Activated CD4-positive, alpha-beta T cell treated with anti-CD3 and anti-CD28 coated beads, Interleukin-2, amount 10 ng/mL, durations not matched to agents 24 days and 14 days (primary cell): ENCODE data around the gene FANCI. TPM values are rescaled to one million over a fixed set of nuclear protein-coding genes. Genes with fewer than 3 reads are reported as not detected.

Experiments used
- DNase-seq: peaks from one replicate; pipeline ENCODE4 v3.0.0; 2022
- H3K27ac Mint-ChIP-seq: one replicate; pipeline ENCODE4 v1.8.0; 2022; ENCODE audit warnings: mild to moderate bottlenecking, mixed read lengths
- H3K27me3 Mint-ChIP-seq: one replicate; pipeline ENCODE4 v1.8.0; 2022; ENCODE audit warnings: mixed read lengths
- H3K36me3 Mint-ChIP-seq: one replicate; pipeline ENCODE4 v1.8.0; 2022; ENCODE audit warnings: low read depth, mild to moderate bottlenecking, mixed read lengths
- H3K4me1 Mint-ChIP-seq: one replicate; pipeline ENCODE4 v1.8.0; 2021; ENCODE audit warnings: mixed read lengths
- H3K4me3 Mint-ChIP-seq: one replicate; pipeline ENCODE4 v1.8.0; 2022; ENCODE audit warnings: mild to moderate bottlenecking, moderate library complexity, mixed read lengths
- H3K9me3 Mint-ChIP-seq: one replicate; pipeline ENCODE4 v1.8.0; 2021; ENCODE audit warnings: mixed read lengths
- intact Hi-C: fragments of 100-400 bp; cut with micrococcal nuclease; formaldehyde crosslinking; loops from one replicate; pipeline ENCODE4 v1.15.1; 2023
- total RNA-seq: library from RNA; stranded (reverse); gene quantifications from 2 replicates; pipeline ENCODE4 v1.2.3, GENCODE V29; 2022

FANCI gene
- total RNA-seq, 1 donor from 2014 or later = 210 TPM

DNA sequence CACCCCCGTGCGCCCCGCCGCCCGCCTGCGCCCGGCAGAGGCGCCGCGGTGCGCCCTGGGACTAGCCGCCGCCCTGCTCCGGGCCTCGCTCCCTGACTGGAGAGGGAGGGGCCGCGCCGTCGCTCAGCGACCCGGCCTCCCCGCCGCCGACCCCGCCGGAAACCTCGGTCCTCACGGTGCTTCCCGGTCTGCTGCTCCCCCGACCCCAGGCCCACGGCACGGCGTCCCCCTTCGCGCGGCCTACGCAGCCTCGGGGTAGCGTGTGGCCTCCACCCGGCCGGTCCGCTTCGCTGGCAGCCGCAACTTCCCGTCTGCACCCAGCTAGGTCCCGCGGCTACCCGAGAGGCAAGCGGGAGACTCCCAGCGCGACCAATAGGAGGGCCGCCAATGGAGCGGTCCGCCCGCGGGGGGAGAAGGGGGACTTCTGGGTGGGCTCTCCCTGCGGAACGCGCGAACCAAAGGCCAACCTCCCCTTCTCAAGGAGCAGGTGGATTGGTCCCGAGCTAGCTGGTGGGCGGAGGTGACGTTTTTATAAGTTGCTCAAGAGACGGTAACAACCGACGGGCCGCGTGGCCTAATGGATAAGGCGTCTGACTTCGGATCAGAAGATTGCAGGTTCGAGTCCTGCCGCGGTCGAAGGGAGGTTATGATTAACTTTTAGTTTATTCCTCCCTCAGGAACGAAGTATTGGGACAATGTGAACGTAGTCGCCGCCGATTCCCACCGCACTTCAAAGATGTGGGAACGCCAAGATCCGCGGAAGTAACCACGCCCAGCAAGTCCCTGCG, 90.9 kb downstream of the FANCI start, which contains the start of gene POLG:
Gene POLG (minus strand): TSS at position 315 of the 788 bp plus-strand sequence. CDS start 1,070 bp downstream, outside the sequence.
- peak; percentile 100 for DNase-seq
- peak within 1 kb of the TSS; percentile 87 for H3K4me3 Mint-ChIP-seq
- peak within 1 kb of the TSS; percentile 95 for H3K27ac Mint-ChIP-seq
- peaks cover 9% of the 10 kb centered on the region for H3K27me3 Mint-ChIP-seq
- peaks cover 3% of the 10 kb centered on the region for H3K9me3 Mint-ChIP-seq
- H3K4me1 Mint-ChIP-seq = peaks cover 50% of the 10 kb centered on the region
- peaks cover 42% of the 10 kb centered on the region for H3K36me3 Mint-ChIP-seq
- intact Hi-C loops = loop anchor here (1.0 to 10.0 kb wide), 6 partner anchors 91 to 1600 kb away; partner anchors contain the start of genes ABHD2, FANCI, HAPLN3 and HDDC3

GRCh38 chr15:89335298-89336041, 91.7 kb downstream of the FANCI start:
- Mint-ChIP-seq H3K36me3 (peaks cover 34% of the 10 kb centered on the region), H3K27ac (peak overlapping the region; percentile 95), H3K4me3 (peak overlapping the region; percentile 87), H3K4me1 (peaks cover 42% of the 10 kb centered on the region), H3K27me3 (peaks cover 11% of the 10 kb centered on the region), H3K9me3 (peaks cover 3% of the 10 kb centered on the region)
- DNase-seq = no peak
- intact Hi-C loops = loop anchor here (5.0 to 10.0 kb wide), 4 partner anchors 239 to 1599 kb away; partner anchors contain the start of genes ABHD2, HAPLN3, HDDC3 and TICRR

GRCh38 chr15:89338036-89338435, 94.3 kb downstream of the FANCI start:
- H3K27ac Mint-ChIP-seq = no peak overlapping the region
- peaks cover 17% of the 10 kb centered on the region for H3K27me3 Mint-ChIP-seq
- H3K9me3 Mint-ChIP-seq = peaks cover 3% of the 10 kb centered on the region
- peaks cover 10% of the 10 kb centered on the region for H3K36me3 Mint-ChIP-seq
- intact Hi-C loops = loop anchor here (5.0 to 10.0 kb wide), 4 partner anchors 237 to 1597 kb away; partner anchors contain the start of genes ABHD2, HAPLN3, HDDC3 and TICRR
- no peak for DNase-seq
- H3K4me1 Mint-ChIP-seq = peaks cover 21% of the 10 kb centered on the region
- no peak overlapping the region for H3K4me3 Mint-ChIP-seq

DNA sequence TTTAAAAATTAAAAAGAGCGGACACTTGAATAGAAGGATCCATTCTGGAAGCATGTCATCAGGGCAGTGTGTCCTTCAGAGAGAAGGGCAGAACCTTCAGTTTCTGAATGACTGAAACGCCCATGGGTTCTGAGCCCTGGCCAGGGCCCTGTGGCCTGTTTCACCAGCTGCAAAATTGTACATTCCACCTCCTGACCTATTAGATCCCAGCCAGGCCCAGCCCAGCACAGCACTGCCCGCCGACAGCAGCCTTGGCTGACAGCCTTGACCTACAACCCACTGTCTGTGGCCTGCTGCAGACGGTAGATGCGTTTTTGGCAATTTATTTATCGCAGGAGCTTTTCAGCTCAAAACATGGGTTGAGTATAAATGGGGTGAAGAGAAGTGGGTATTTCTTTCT, 96.8 kb downstream of the FANCI start:
- Mint-ChIP-seq H3K27me3 (peaks cover 16% of the 10 kb centered on the region), H3K4me3 (no peak overlapping the region), H3K36me3 (no peaks in the 10 kb centered on the region), H3K27ac (no peak overlapping the region), H3K9me3 (no peaks in the 10 kb centered on the region), H3K4me1 (peaks cover 11% of the 10 kb centered on the region)
- DNase-seq = no peak
- intact Hi-C loops = no loop called here

- peaks cover 16% of the 10 kb centered on the region for H3K27me3 Mint-ChIP-seq
- no peak for DNase-seq
- no peaks in the 10 kb centered on the region for H3K9me3 Mint-ChIP-seq
- H3K36me3 Mint-ChIP-seq = no peaks in the 10 kb centered on the region
- H3K4me3 Mint-ChIP-seq = no peak overlapping the region
- intact Hi-C loops = no loop called here
- no peak overlapping the region for H3K27ac Mint-ChIP-seq
- peaks cover 9% of the 10 kb centered on the region for H3K4me1 Mint-ChIP-seq
Observed at GRCh38 chr15:89341316-89342005, 97.7 kb downstream of the FANCI start.

GRCh38 chr15:89342840-89343239, 99.1 kb downstream of the FANCI start:
- Mint-ChIP-seq H3K9me3 (no peaks in the 10 kb centered on the region), H3K4me3 (no peak overlapping the region), H3K36me3 (no peaks in the 10 kb centered on the region), H3K4me1 (peaks cover under 1% of the 10 kb centered on the region), H3K27ac (no peak overlapping the region), H3K27me3 (peaks cover 16% of the 10 kb centered on the region)
- intact Hi-C loops = no loop called here
- no peak for DNase-seq

- Mint-ChIP-seq H3K27ac (no peak overlapping the region), H3K4me1 (no peaks in the 10 kb centered on the region), H3K9me3 (no peaks in the 10 kb centered on the region), H3K36me3 (no peaks in the 10 kb centered on the region), H3K27me3 (peaks cover 14% of the 10 kb centered on the region), H3K4me3 (no peak overlapping the region)
- no peak for DNase-seq
- intact Hi-C loops = no loop called here
Observed at GRCh38 chr15:89345248-89345647, 101.5 kb downstream of the FANCI start.

DNA sequence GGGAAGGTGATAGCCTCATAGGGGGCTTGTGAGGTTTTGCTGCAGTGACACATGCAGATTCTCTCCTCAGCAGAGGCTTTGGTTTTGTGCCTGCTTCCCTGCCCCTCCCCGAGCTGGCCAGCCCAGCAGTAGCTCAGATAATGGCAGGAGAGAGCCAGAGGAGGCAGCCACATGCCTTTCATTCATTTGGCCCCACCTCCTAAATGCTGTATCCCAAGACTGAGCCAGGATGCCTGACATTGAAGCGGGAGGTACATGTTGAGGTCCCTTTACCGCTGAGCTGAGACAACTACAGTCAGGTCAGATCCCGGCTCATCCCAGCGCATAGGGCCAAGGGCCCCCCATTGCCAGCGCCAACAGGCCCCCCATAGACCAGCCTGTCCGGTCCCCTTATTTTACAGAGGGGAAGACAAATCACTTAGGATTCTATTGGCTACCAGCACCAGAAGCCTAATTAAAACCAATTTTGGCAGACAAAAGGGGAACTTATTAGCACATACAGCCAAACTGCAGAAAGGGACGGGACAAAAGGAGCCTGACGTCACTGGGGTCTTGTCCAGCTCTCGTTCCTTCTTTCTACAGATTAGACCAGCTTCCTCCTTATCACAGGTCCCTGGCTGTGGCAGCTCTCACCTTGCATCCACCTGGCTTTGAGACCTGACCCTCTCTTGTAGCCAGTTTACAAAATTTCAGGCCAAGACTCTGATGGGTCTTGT, 102.9 kb downstream of the FANCI start:
- Mint-ChIP-seq H3K27me3 (peaks cover 15% of the 10 kb centered on the region), H3K36me3 (no peaks in the 10 kb centered on the region), H3K4me1 (no peaks in the 10 kb centered on the region), H3K9me3 (no peaks in the 10 kb centered on the region), H3K27ac (no peak overlapping the region), H3K4me3 (no peak overlapping the region)
- no peak for DNase-seq
- intact Hi-C loops = no loop called here

GRCh38 chr15:89349206-89349558, 105.4 kb downstream of the FANCI start:
- no peak overlapping the region for H3K4me3 Mint-ChIP-seq
- intact Hi-C loops = no loop called here
- H3K36me3 Mint-ChIP-seq = no peaks in the 10 kb centered on the region

GRCh38 chr15:89352476-89352875, 108.7 kb downstream of the FANCI start:
- intact Hi-C loops = no loop called here
- H3K27ac Mint-ChIP-seq = no peak overlapping the region
- H3K4me3 Mint-ChIP-seq = no peak overlapping the region
- no peak for DNase-seq
- H3K9me3 Mint-ChIP-seq = no peaks in the 10 kb centered on the region
- H3K36me3 Mint-ChIP-seq = no peaks in the 10 kb centered on the region
- peaks cover 46% of the 10 kb centered on the region for H3K27me3 Mint-ChIP-seq
- H3K4me1 Mint-ChIP-seq = no peaks in the 10 kb centered on the region

More at GRCh38 chr15:89349206-89349558, 105.4 kb downstream of the FANCI start:
- H3K9me3 Mint-ChIP-seq = no peaks in the 10 kb centered on the region
- H3K4me1 Mint-ChIP-seq = no peaks in the 10 kb centered on the region
- H3K27ac Mint-ChIP-seq = no peak overlapping the region
- peaks cover 26% of the 10 kb centered on the region for H3K27me3 Mint-ChIP-seq
- no peak for DNase-seq

- no peaks in the 10 kb centered on the region for H3K9me3 Mint-ChIP-seq
- H3K4me1 Mint-ChIP-seq = no peaks in the 10 kb centered on the region
- no peak overlapping the region for H3K4me3 Mint-ChIP-seq
- DNase-seq = no peak
- intact Hi-C loops = no loop called here
- H3K36me3 Mint-ChIP-seq = no peaks in the 10 kb centered on the region
- H3K27me3 Mint-ChIP-seq = peaks cover 56% of the 10 kb centered on the region
- no peak overlapping the region for H3K27ac Mint-ChIP-seq
Observed at GRCh38 chr15:89353991-89354390, 110.2 kb downstream of the FANCI start.

GRCh38 chr15:89356634-89357298, 113.0 kb downstream of the FANCI start:
- H3K27ac Mint-ChIP-seq = no peak overlapping the region

GRCh38 chr15:89358435-89358754, 114.6 kb downstream of the FANCI start:
- H3K36me3 Mint-ChIP-seq = no peaks in the 10 kb centered on the region
- H3K27me3 Mint-ChIP-seq = peaks cover 71% of the 10 kb centered on the region
- peak overlapping the region; percentile 37 for H3K27ac Mint-ChIP-seq
- H3K4me1 Mint-ChIP-seq = peaks cover 3% of the 10 kb centered on the region
- peak overlapping the region; percentile 86 for H3K4me3 Mint-ChIP-seq
- no peaks in the 10 kb centered on the region for H3K9me3 Mint-ChIP-seq
- intact Hi-C loops = loop anchor here (1.0 to 2.0 kb wide), 3 partner anchors 42 to 114 kb away; no protein-coding TSS in a partner anchor
- no peak for DNase-seq

More at GRCh38 chr15:89356634-89357298, 113.0 kb downstream of the FANCI start:
- H3K4me3 Mint-ChIP-seq = no peak overlapping the region
- H3K27me3 Mint-ChIP-seq = peaks cover 70% of the 10 kb centered on the region
- DNase-seq = no peak
- H3K9me3 Mint-ChIP-seq = no peaks in the 10 kb centered on the region
- no peaks in the 10 kb centered on the region for H3K36me3 Mint-ChIP-seq
- intact Hi-C loops = no loop called here
- peaks cover 3% of the 10 kb centered on the region for H3K4me1 Mint-ChIP-seq
